Activated CD4-positive, alpha-beta T cell treated with anti-CD3 and anti-CD28 coated beads, Interleukin-10, Interleukin-2, amounts not matched to agents 100 ng/mL and 50 ng/mL, durations not matched to agents 16 hours and 8 hours (primary cell): ENCODE measurements around the gene CLSTN1.
"Not testable (repeated sequence)": the region's sequence is repeated elsewhere in the genome, so short reads cannot be mapped to it uniquely, and the experiment has no call there.

Experiments
- DNase-seq: peaks from one replicate; pipeline ENCODE4 v3.0.0-alpha.2; 2020

Gene CLSTN1

DNA sequence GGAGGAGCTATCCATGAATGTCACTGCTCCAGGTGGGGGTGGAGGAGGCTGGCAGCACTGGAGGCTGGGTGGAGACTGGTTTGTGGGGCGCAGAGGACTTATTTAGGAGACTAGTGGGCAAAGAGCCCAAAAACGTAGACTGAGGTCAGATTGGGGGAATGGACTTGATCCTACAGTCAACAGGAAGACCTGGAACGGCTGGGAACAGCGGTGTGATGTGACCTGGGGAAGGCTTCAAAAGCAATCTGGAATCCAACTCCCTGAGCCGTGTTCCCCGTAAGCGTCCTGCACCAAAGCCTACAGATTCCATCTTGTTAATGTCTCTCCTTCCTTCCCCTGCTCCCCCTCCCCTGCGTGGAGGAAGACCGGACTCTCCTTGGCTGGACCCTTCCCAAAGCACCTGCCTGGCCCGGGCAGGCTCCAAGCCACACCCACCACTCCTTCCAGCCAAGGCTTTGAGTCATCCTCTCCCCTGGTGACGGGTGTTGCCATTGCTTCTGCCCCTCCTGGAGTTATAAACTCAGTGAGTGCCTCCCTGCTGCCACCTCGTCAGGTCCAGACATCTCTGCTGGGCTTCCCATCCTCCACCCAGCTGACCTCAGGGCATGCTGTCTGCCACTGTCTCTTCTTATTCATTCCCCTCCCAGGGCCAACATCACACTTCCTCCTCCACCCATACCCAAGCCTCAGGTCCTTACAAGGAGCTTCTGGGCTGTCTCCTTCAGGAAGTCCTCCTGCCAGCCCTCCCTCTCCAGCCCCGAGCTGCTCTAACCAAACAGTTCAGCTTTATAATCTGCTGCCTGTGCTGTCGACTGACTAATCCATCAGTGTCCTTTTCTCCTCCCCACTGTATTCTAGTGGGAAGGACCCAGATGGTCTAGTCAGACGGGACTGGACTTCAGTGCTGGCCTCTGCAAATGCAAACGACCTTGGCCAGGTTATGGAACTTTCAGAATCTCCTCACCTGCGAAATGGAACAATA lies 1.6 kb upstream of the CLSTN1 start:
- peak; percentile 56 for DNase-seq

DNA sequence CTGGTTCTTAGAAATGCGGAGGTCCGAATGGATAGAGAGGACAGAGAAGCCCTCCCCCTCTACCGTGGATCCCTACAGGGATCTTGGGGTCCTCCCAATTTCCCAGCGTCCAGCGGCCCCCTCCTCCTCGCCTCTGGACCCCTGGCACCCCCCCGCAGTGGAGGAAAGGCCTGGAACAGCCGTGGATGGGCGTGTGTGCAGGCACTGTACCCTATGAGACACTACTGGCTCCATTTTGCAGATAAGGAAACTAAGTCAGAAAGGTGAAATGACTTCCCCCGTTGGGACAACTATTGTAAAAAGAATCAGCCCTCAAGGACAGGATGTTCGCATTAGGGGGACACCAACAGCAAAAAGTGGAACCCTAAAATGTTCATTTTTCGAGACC lies 931 bp upstream of the CLSTN1 start:
- DNase-seq = no peak

DNA sequence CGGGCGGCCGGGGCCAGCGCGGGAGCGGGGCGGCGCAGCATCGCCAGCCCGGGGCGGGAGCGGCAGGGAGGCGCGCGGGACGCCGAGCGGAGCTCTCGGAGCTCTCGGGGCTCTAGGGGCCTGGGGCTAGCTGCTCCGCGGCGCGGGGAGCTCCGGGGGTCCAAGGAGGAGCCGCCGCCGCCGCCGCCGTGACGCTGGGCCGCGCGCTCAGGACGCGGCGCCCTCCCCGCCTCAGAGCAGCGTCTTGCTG lies 147 bp downstream of the CLSTN1 start:
- no peak for DNase-seq

DNA sequence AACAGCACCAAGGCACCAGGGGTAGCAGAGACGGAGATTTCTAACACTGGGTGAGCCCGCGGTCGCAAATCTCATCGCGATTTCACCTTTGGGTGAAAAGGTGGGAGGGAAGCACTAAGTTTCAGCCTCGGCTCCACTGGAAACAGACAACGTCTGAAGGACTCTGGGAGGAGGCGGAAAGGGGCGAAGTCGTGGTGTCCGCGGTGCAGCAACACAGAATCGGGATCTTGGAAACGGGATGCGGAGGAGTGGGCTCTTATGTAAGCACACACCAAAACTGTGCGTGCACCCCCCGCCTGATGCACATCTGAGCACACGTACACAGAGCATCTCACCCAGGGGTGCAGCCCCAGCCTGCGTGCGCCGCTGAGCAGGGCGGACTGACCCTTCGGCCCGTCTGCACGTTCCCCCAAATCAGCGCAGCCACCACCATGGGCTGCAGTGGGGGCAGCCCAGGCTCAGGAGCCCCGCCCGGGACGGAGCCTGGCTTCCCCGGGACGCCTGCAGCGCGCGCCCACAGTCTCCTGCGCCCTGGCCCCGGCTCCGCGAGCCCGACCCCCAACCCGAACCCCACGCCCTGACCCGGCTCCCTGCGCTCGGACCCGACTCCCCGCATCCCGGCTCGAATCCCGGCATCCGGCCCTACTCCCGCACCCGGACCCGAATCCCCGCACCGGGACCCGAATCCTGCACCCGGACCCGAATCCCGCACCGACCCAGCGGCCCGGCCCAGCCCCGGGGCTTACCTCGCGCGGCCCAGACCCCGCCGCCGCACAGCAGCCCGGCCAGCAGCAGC lies 670 bp downstream of the CLSTN1 start:
- peak; percentile 42 for DNase-seq

DNA sequence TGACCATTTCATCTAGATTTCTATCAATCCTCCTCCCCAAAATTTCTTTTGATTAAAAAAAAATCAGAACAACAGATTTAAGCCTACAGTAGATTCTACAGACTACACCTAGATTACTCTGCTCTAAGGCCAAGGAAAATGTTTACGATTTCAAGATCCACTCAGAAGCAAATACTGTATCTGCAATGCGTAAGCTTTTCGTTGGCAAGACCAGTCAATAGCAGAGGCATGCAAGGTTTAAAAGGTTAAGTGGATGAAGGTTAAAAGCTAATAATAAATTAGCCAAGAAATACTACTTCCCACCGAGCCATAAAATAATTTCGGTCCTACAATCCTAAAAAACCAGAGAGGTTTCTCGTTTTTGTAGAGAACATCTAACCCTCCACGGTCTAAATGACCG lies 1.3 kb downstream of the CLSTN1 start:
- DNase-seq = no peak

DNA sequence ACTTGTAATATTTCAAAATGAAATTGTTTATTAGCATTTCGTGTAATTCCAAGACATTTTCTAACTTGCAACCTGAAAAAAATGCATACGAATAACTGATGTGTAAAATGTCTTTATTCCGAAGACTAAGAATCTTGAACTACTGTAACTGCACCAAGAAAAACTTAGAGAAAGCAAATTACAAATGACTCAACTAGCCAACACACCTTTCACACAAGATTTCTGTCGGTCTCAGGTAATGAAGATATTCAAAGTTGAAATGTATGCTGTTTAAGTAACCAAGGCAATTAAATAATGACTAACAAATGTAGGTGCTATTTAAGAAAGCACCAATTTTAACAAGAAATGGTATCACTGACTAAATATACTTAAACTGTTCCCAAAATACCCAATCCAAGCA lies 2.1 kb downstream of the CLSTN1 start:
- no peak for DNase-seq

DNA sequence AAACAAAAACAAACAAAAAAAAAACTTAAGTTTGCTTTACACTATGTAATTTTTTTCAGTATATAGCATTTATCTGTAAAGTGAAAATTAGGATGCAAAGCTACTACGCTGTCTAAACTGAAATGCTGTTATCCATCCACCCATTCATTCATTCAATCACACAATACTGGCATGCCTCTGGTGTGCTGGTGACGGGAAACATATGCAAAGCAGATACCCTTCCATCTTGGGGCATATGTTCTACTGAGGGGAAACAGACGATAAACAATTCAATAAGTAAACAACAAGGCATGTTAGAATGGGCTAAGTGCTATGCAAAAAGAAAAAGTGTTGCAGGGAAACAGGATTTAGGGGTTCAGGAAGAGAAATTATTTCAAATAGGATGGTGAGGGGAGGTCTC lies 3.2 kb downstream of the CLSTN1 start:
- no peak for DNase-seq

DNA sequence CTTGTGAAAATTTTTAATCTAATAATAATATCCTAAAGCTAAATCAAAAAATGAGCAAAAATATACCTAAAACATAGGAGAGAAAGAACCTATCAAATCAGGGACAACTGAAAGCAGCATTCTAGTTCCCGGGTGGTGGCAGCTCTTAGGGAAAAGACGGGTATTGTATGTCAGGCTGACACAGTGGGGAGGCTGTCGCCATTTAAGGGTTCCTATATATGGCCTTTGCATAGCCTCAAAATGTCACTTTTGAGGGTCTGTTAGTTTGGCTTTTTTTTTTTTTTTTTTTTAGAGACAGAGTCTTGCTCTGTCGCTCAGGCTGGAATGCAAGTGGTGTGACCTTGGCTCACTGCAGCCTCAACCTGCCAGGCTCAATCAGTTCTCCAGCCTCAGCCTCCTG lies 6.0 kb downstream of the CLSTN1 start:
- no peak for DNase-seq

DNA sequence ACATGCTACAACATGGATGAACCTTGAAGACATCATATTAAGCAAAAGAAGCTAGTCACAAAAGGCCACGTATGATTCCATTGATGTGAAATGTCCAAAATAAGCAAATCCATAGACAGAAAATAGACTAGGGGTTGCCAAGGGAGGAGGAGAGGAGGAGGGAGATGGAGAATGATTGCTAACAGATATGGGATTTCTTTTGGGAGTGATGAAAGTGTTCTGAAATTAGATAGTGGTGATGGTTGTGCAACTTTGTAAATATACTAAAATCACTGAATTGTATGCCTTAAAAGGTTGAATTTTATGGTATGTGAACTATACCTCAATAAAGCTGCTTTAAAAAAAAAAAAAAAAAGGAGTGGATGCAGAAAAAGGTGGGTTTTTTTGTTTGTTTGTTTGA lies 7.6 kb downstream of the CLSTN1 start:
- DNase-seq = no peak

DNA sequence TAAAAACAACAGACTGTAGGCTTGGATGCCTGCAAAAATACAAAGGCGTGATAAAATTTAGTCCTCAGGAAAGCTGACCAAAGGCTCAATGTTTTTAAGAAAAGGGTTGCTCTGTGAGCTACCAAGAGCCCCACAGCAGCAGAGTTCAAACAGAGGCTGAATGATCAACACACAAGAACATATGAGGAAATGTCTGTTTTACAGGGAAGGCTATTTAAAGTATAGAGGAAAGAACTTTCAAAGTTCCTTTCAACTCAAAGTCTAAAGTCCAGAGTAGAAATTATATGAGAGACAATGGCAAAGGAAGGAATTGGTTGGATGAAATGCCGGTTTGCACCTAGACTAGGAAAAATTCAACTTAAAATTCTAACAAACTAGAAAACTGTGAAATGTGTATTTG lies 8.6 kb downstream of the CLSTN1 start:
- DNase-seq = no peak

DNA sequence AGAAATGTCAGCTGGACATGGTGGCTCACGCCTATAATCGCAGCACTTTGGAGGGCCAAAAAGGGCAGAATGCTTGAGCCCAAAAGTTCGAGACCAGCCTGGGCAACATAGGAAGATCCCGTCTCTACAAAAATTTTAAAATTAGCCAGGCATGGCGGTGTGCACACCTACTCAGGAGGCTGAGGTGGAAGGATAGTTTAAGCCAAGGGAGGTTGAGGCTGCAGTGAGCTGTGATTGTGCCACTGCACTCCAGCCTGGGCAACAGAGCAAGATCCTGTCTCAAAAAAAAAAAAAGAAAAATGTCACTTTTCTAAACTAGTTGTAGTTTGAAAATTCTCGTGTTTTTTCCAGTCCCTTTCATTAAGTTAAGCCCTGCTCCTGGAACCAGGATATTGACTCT lies 9.1 kb downstream of the CLSTN1 start:
- DNase-seq = no peak

DNA sequence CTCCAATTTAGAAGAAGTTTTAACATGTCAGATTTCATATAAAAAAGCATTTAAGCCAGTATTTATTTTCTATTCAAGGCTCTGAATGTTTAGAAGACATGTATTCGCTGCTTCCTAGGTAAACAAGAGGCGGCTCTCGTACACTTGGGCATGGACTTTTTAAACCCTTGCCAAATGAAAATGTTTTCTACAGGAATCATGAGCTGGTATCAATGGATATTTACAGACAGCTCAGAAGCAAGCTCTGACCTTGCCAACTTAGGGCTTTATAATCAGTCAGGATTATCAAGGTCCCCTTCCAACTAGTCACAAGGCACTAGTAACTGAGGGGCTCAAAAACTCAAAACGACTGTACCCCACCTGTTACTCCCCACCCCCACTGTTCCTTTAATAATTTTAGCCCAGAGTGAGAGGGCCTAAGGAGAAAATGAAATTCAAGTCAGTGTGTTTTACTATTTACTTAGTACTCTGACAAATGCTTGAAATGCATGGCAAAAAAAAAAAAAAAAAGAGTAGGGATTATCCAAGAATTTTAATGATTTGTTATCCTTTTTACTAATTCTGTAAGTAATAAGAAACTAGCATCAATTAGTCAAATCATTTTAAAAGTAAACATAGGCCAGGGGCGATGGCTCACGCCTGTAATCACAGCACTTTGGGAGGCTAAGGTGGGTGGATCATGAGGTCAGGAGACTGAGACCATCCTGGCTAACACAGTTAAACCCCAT lies 12.4 kb downstream of the CLSTN1 start:
- DNase-seq = no peak

DNA sequence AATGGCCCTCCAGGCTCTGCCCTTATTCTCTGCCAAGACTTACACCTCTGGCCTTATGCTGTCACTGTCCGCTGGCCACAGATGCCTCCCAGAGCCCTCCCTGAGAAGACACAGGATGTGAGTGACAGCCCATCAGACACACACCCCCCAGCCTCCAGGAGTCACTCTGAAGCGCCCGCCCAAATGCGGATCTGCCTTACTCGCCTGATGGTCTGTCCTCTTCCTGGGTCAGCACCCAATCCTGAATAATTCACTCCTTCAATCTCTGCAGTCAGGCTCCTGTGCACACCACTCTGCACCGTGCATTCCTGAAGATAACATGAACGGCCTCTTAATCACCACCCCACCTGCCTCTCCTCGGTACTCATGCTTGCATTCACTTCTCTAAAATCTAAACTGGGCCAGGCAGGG lies 14.7 kb downstream of the CLSTN1 start:
- DNase-seq = no peak

DNA sequence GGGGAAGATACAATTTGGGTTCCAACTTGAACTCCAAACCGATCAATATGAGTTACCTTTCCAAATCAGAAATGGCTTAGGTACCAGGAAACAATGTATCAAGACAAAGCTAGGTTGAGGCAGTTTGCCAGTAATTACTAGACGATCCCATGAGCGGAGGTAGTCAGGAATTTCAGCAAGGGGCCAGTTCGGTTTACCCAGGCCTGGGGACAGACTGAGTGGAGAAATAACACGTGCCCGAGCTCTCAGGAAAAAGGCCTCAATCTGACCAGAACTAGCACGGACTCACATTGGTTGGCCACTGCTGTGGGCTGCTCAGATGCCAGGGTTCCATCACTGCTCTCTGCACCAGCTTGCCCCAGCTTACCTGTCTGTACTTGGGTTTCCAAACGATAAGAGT lies 15.3 kb downstream of the CLSTN1 start:
- no peak for DNase-seq

DNA sequence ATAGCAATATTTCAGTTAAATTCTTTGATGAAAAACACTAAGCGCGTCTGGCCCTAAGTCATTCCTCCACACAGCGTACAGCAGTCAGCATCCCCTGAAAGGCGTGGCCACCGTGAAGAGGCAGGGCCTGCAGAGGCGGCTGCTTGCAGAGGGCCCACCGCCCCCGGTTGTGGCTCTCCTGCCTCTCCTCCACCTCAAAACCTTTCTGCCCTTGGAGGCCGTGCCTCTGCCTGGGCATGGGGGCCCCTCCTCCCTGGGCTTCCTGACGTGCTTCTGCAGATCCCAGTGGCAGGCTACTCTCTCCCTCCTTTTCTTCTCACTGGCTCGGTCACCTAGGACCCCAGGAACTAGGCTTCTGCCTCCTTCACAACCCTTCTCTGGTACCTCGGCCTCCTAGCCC lies 16.2 kb downstream of the CLSTN1 start:
- DNase-seq = no peak

DNA sequence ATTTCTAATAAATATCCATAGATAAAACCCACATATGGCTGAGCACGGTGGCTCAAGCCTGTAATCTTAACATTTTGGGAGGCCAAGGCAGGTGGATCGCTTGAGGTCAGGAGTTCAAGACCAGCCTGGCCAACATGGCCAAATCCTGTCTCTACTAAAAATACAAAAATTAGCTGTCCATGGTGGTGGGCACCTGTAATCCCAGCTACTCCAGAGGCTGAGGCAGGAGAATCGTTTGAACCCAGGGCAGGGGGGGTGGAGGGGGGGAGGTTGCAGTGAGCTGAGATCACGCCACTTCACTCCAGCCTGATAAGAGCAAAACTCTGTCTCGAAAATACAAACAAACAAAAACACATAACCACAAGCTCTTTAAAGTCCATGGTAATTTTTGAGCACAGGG lies 17.8 kb downstream of the CLSTN1 start:
- not testable (repeated sequence) for DNase-seq

DNA sequence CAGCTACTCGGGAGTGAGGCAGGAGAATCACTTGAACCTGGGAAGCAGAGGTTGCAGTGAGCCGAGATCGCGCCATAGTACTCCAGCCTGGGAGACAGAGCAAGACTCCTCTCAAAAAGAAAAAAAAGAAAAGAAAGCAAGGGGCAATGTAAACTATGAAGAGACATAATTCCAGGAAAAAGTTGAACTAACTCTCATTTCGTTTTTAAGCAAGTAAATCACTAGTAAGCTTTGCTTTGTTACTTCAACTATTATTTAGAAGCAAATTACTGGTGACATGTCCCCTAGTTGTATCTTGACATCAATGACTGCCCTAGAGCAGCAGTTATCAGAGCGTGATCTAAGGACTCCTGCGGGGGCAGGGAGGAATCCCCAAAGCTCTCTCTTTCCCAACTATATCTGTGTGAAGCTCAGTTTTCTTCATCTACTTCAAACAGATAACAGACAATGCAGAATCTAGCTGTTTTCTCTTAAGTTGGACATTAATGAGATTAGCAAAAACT lies 18.7 kb downstream of the CLSTN1 start:
- no peak for DNase-seq

DNA sequence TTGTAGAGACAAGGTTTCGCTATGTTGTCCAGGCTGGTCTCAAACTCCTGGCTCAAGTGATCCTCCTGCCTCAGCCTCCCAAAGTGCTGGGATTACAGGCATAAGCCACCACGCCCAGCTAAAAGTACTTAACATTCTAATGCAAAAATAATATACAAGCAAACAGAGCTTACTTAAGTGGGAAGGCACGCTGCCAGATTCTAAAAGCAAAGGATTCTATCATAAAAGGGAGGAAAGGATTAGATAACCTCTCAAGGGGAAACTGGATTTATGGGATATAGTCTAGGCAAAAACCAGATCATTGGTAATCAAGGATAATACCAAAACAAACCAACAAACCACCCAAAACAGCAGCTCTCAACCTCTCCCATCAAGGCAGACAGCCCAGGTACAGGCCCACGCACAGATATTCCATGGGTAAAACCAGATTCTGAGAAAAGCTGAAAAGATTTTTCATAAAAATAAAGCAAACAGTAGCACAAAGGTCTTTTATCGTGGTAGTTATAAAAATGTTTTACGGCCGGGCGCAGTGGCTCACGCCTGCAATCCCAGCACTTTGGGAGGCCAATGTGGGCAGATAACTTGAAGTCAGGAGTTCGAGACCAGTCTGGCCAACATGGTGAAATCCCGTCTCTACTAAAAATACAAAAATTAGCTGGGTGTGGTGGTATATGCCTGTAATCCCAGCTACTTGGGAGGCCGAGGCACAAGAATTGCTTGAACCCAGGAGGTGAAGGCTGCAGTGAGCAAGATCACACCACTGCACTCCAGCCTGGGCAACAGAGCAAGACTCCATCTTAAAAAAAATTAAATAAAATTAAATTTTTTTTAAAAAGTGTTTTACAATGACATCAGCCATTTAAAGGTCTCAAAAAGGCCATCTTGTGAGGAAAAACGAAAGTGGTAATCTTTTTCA lies 20.5 kb downstream of the CLSTN1 start:
- DNase-seq = not testable (repeated sequence)

DNA sequence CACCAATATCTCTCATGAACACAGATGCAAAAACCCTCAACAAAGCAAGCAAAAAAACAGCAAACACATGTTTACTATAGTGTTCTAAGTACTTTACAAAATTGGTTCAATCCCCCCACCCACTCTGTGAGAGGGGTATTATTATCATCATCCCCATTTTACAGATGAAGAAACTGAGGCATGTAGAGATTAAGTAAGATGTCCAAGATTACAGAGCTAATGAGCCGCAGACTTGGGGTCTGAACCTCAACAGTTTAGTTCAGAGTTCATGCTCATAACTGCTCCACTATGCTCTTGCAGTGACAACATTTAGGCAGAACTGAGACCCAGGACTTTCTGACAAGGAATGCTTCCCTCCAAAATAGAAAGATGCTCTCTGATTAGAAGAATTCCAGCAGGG lies 21.9 kb downstream of the CLSTN1 start:
- DNase-seq = no peak

DNA sequence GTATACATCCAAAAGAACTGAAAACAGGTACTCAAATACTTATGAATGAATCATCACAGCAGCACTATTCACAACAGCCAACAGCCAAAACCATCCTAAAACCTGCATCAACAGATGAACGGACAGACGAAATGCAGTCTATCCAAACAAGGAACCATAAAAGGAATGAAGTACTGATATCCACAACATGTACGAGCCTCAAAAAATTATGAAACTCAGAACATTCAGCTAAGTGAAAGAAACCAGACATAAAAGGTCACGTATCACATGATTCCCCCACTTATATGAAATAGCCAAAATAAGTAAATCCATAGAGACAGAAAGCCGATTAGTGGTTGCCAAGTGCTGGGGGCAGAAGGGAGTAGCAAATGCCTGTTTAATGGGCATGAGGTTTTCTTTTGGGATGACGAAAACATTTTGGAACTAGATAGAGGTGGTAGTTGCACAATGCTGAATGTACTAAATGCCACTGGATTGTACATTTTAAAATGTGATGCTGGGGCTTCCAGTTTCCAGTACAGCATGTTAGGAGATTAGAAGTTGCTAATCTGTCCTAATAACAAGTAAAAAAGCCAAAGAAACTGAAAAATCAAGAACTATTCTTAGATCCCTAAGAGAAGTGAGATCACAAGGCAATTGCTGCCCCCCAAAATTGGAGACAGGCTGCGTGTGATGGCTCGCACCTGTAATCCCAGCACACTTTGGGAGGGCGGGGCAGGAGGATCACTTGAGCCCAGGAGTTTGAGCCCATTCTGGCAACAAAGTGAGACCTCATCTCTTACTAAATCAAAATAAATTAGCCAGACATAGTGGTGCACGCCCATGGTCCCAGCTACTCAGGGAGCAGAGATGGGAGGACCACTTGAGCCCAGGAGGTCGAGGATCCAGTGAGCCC lies 25.3 kb downstream of the CLSTN1 start:
- no peak for DNase-seq

DNA sequence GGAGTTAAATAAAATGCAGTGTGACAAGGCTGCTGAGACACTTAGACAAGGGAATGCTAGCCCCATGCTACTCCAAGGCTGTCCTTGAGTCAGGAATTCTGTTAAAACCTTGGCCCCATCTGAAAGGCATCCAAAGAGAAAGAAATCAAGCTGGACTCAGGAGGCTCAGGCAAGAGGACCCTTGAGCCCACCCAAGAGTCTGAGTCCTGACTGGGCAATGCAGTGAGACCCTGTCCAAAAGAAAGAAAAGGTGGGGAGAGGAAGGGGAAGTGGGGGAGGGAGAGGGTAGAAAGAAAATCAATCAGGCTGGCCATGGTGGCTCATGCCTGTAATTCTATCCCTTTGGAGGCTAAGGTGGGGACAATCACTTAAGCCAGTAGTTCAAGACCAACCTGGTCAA lies 26.7 kb downstream of the CLSTN1 start:
- no peak for DNase-seq
